GM23248 (cell line): ENCODE results near the gene PLEKHA5. TPM values are rescaled to one million over a fixed set of nuclear protein-coding genes. Genes with fewer than 3 reads are reported as not detected.
A peak's percentile ranks its signal among the peaks of the same experiment; 100 is the strongest.

Source experiments
- DNase-seq: peaks from one replicate; pipeline ENCODE4 v3.0.0-alpha.2; 2015
- H2AFZ ChIP-seq: fragments of 200-600 bp; sonication (generic); 2 replicates; pipeline ENCODE4 v1.6.1; 2016; ENCODE audit warnings: antibody characterized with exemption
- H3F3A ChIP-seq: fragments of 200-600 bp; sonication (generic); 2 replicates; pipeline ENCODE4 v1.6.1; 2016; ENCODE audit warnings: mild to moderate bottlenecking, antibody characterized with exemption, mixed run types; ENCODE audit not compliant: insufficient read depth
- H3K27ac ChIP-seq: fragments of 200-600 bp; sonication (generic); 2 replicates; pipeline ENCODE4 v1.5.1; 2016; ENCODE audit warnings: mild to moderate bottlenecking
- H3K27me3 ChIP-seq: fragments of 200-600 bp; sonication (generic); replicated peaks from 2 replicates; pipeline ENCODE4 v1.6.1; 2016; ENCODE audit warnings: mild to moderate bottlenecking; ENCODE audit not compliant: insufficient read depth
- H3K36me3 ChIP-seq: fragments of 200-600 bp; sonication (generic); 2 replicates; pipeline ENCODE4 v1.6.1; 2016; ENCODE audit warnings: low read depth, mild to moderate bottlenecking
- H3K4me1 ChIP-seq: fragments of 200-600 bp; sonication (generic); 2 replicates; pipeline ENCODE4 v1.6.1; 2016; ENCODE audit warnings: mild to moderate bottlenecking; ENCODE audit not compliant: insufficient read depth
- H3K4me2 ChIP-seq: fragments of 200-600 bp; sonication (generic); one replicate; pipeline ENCODE4 v1.6.1; 2016; ENCODE audit warnings: mild to moderate bottlenecking; ENCODE audit not compliant: unreplicated experiment
- H3K4me3 ChIP-seq: fragments of 200-600 bp; sonication (generic); 2 replicates; pipeline ENCODE4 v1.5.1; 2016; ENCODE audit warnings: mild to moderate bottlenecking
- H3K79me2 ChIP-seq: fragments of 200-600 bp; sonication (generic); 2 replicates; pipeline ENCODE4 v1.6.1; 2016; ENCODE audit warnings: mild to moderate bottlenecking; ENCODE audit not compliant: insufficient read depth
- H3K9ac ChIP-seq: fragments of 200-600 bp; sonication (generic); 2 replicates; pipeline ENCODE4 v1.6.1; 2016; ENCODE audit warnings: mild to moderate bottlenecking
- H3K9me2 ChIP-seq: fragments of 200-600 bp; sonication (generic); 2 replicates; pipeline ENCODE4 v1.6.1; 2016; ENCODE audit warnings: mixed run types, mild to moderate bottlenecking, moderate library complexity; ENCODE audit not compliant: insufficient read depth
- H3K9me3 ChIP-seq: fragments of 200-600 bp; sonication (generic); one replicate; pipeline ENCODE4 v1.6.1; 2017; ENCODE audit warnings: low read depth
- H4K20me1 ChIP-seq: fragments of 200-600 bp; sonication (generic); 2 replicates; pipeline ENCODE4 v1.6.0; 2016; ENCODE audit not compliant: insufficient read depth
- EZH2 ChIP-seq: fragments of 200-600 bp; sonication (generic); IDR thresholded peaks from 2 replicates; pipeline ENCODE4 v1.6.1; 2018; ENCODE audit warnings: antibody characterized with exemption, mild to moderate bottlenecking; ENCODE audit not compliant: insufficient read depth, poor library complexity, severe bottlenecking
- EZH2phosphoT487 ChIP-seq: fragments of 200-600 bp; sonication (generic); IDR thresholded peaks from 2 replicates; pipeline ENCODE4 v1.6.1; 2018; ENCODE audit warnings: antibody characterized with exemption, moderate library complexity, mild to moderate bottlenecking, low read depth; ENCODE audit not compliant: insufficient read depth
- WGBS, 2 experiments: methylation state at CpG; one replicate each; pipeline ENCODE4 v1.1.6; 2015 to 2017; ENCODE audit warnings: low lambda C conversion rate in 2 of 2, low coverage in 1 of 2; ENCODE audit errors: missing lambda C conversion rate in 2 of 2; 5-methylcytosine and 5-hydroxymethylcytosine counted together
- in situ Hi-C: fragments of 300-500 bp; cut with MboI; formaldehyde crosslinking; loops from 2 replicates; pipeline ENCODE4 v1.15.0; 2020
- polyA plus RNA-seq: library from polyadenylated mRNA; unstranded; fragments of >200 nt; fragmentation: Nextera tagmentation; extraction: Ambion mirVana; gene quantifications from 2 replicates; pipeline ENCODE4 v1.2.1, GENCODE V29; 2016
- total RNA-seq: library from RNA; depleted of rRNA; stranded (reverse); fragments of >200 nt; shearing (Covaris generic); gene quantifications from 2 replicates; pipeline ENCODE4 v1.2.3, GENCODE V29; 2014

The PLEKHA5 gene
- total and polyA plus RNA-seq, 2 experiments from 2014 or later: 10.0 to 12.1 TPM

DNA sequence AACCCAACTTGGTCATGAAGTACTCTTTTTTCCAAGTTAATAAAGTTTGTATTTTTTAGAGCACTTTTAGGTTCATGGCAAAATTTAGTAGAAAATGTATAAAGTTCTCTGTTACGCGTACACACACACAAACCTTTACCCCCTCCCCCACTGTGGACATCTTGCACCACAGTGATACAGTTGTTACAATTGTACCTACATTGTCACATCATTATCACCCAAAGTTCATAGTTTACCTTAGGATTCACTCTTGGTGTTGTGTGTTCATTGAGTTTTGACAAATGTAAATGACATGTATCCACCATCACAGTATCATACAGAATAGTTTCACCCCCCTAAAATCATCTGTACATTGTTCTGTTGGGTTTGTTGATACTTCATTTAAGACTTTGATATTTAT is 23.9 kb downstream of the PLEKHA5 start:
- H2AFZ ChIP-seq: no peak overlapping the region
- H3K4me2 ChIP-seq: no peak overlapping the region
- H3K27me3 ChIP-seq: no peaks in the 10 kb centered on the region
- in situ Hi-C loops: no loop called here
- H3K9me3 ChIP-seq: no peaks in the 10 kb centered on the region
- no peak overlapping the region for H3K9ac ChIP-seq
- H3F3A ChIP-seq: peaks cover 1% of the 10 kb centered on the region; the same call in 1 of the 2 replicates
- no peak for DNase-seq
- H3K4me1 ChIP-seq: peaks cover 22% of the 10 kb centered on the region; the same call in 1 of the 2 replicates
- H4K20me1 ChIP-seq: no peaks in the 10 kb centered on the region
- TF ChIP-seq EZH2 (no peak), EZH2phosphoT487 (no peak)
- no peak overlapping the region for H3K27ac ChIP-seq
- WGBS, 2 experiments: 49 to 53% methylated on average over 2 of the region's 2 CpGs
- H3K9me2 ChIP-seq: no peaks in the 10 kb centered on the region
- H3K4me3 ChIP-seq: no peak overlapping the region
- peaks cover 41% of the 10 kb centered on the region for H3K79me2 ChIP-seq
- H3K36me3 ChIP-seq: 0 out of 2 replicates have a peak, but pooled peaks cover 3% of the 10 kb centered on the region

DNA sequence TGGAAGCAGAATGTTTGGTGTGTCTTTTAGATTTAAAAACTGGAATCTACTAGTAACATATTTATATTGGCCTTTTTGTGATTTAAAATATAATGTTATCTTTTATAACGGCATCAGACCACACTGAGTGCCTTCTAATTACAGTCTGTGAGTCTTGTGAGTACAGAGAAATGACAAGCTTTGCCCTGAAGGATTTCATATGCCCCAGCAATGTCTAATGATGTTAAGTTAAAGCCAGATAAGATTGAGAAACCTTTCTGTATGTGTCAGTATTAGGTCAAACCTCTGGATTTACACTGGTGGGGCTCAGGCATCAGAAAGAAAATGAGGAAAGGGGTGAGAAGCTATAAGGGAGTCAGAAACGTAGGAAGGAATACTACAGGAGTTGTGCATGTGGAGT is 25.2 kb downstream of the PLEKHA5 start:
- Histone ChIP-seq H3F3A (peaks cover 9% of the 10 kb centered on the region; the same call in 1 of the 2 replicates), H3K36me3 (0 out of 2 replicates have a peak, but pooled peaks cover 3% of the 10 kb centered on the region), H3K9me3 (no peaks in the 10 kb centered on the region), H2AFZ (no peak overlapping the region), H3K4me3 (no peak overlapping the region), H3K79me2 (peaks cover 40% of the 10 kb centered on the region), H4K20me1 (no peaks in the 10 kb centered on the region), H3K9ac (no peak overlapping the region), H3K4me2 (no peak overlapping the region), H3K27me3 (no peaks in the 10 kb centered on the region), H3K4me1 (peaks cover 34% of the 10 kb centered on the region; the same call in 1 of the 2 replicates), H3K9me2 (no peaks in the 10 kb centered on the region), H3K27ac (no peak overlapping the region)
- WGBS, 2 experiments: 21 to 22% methylated on average over 2 of the region's 2 CpGs
- in situ Hi-C loops: no loop called here
- TF ChIP-seq EZH2phosphoT487 (no peak), EZH2 (no peak)
- DNase-seq: peak; percentile 18

DNA sequence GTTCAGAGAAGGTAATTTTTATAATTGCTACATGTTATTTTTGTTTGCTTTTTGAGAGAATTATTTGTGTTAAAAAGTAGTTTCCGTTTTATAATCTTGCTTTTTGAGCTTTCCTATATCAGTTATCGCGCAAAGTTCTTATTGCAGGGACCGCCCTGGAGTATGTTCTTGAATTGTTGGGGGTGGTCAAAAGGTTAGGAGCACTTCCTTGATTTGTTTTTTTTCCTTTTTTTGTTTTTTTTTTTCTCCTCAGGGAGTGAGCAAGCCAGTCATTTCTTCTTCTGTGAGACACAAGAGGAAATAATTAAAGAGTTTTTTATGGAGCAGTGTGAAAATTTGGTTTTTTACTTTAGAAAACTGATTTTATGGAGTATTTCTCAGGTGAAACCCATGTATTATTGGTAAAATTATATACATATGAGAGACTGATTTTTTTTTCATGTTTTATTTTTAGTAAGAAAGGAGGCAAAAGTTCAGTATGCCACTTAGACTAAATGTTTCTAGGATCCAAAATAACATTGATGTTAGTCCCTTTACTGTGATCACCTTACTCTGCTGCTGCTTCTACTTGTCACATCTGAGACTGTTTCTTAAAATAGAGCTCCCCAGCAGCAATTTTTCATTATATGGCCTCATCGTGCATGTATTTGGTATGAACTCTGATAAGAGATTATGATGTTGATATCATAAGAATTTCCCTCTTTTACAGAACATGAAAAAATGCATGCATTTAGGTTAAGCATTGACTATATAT is 26.6 kb downstream of the PLEKHA5 start:
- WGBS, 2 experiments: 91 to 97% methylated on average over 5 of the region's 5 CpGs
- in situ Hi-C loops: no loop called here
- H3K9ac ChIP-seq: no peak overlapping the region
- no peak overlapping the region for H3K4me2 ChIP-seq
- H3K27me3 ChIP-seq: no peaks in the 10 kb centered on the region
- H3F3A ChIP-seq: peaks cover 9% of the 10 kb centered on the region; the same call in 1 of the 2 replicates
- H4K20me1 ChIP-seq: no peaks in the 10 kb centered on the region
- H3K4me1 ChIP-seq: peaks cover 25% of the 10 kb centered on the region; the same call in 1 of the 2 replicates
- TF ChIP-seq EZH2phosphoT487: no peak
- TF ChIP-seq EZH2: no peak
- no peaks in the 10 kb centered on the region for H3K9me3 ChIP-seq
- H3K79me2 ChIP-seq: peaks cover 29% of the 10 kb centered on the region
- no peak for DNase-seq
- no peaks in the 10 kb centered on the region for H3K9me2 ChIP-seq
- no peak overlapping the region for H3K27ac ChIP-seq
- no peak overlapping the region for H3K4me3 ChIP-seq
- no peak overlapping the region for H2AFZ ChIP-seq
- 0 out of 2 replicates have a peak, but pooled peaks cover 3% of the 10 kb centered on the region for H3K36me3 ChIP-seq

DNA sequence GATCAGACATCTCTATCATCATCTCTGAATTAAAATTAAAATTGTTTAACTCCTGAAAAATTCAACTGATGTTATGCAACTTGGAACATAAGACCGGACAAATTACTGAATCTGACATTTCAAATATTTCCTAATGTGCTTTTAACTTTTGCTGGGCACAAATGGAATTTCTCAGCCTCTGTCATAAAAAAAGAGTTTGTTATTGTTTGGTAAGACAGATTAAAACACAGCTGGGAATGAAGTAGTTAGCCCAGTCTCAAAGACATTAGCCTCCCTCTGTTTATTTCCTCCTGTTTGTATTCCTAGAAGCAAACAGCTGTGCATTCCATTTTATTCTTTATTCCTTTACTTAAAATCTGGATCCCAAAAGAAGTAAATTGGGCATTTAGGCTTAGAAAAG is 29.4 kb downstream of the PLEKHA5 start:
- no peaks in the 10 kb centered on the region for H3K9me3 ChIP-seq
- peaks cover 23% of the 10 kb centered on the region; the same call in 1 of the 2 replicates for H3K79me2 ChIP-seq
- H3K4me2 ChIP-seq: peak overlapping the region; percentile 42
- H3K27me3 ChIP-seq: no peaks in the 10 kb centered on the region
- H3F3A ChIP-seq: peaks cover 9% of the 10 kb centered on the region; the same call in 1 of the 2 replicates
- in situ Hi-C loops: no loop called here
- H3K4me1 ChIP-seq: peaks cover 12% of the 10 kb centered on the region; the same call in 1 of the 2 replicates
- H3K36me3 ChIP-seq: no peaks in the 10 kb centered on the region
- WGBS, 2 experiments: 7% methylated on average over 1 of the region's 1 CpG
- TF ChIP-seq EZH2 (no peak), EZH2phosphoT487 (no peak)
- H4K20me1 ChIP-seq: no peaks in the 10 kb centered on the region
- peak overlapping the region; percentile 9; the same call in 1 of the 2 replicates for H2AFZ ChIP-seq
- no peak overlapping the region for H3K9ac ChIP-seq
- no peak overlapping the region for H3K4me3 ChIP-seq
- H3K9me2 ChIP-seq: no peaks in the 10 kb centered on the region
- no peak overlapping the region for H3K27ac ChIP-seq
- peak; percentile 19 for DNase-seq
